ENCODE data around the gene PKP2.

Gene PKP2

DNA sequence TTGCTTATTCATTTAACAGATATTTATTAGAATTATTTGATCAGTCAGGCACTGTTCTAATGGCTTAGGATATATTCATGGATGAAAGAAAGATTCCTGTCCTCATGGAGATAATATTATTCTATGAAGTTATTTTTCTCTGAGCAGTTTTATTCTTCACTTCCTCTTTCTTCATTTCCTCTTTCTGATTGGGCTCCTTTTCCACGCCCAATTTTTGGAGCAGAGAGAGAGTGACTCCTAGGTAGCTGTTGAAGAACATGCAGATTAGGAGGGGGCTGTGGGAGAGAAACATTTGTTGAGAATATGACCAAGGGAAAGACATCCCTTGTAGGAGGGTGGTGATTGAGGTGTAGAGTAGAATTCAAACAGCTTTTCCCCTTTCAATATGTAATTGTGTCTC lies 134.9 kb downstream of the PKP2 start:
- Mint-ChIP-seq H3K9me3 (no peaks in the 10 kb centered on the region), H3K36me3 (no peaks in the 10 kb centered on the region), H3K27ac (peak overlapping the region; percentile 69), H3K4me1 (peaks cover 8% of the 10 kb centered on the region), H3K4me3 (no peak overlapping the region), H3K27me3 (no peaks in the 10 kb centered on the region)
- DNase-seq (ENCODE audit: low spot score in 2 of 2), result peak in 1 of 2 donors; percentile 12
- peak; percentile 83 for ATAC-seq (ENCODE audit: low read depth)

DNA sequence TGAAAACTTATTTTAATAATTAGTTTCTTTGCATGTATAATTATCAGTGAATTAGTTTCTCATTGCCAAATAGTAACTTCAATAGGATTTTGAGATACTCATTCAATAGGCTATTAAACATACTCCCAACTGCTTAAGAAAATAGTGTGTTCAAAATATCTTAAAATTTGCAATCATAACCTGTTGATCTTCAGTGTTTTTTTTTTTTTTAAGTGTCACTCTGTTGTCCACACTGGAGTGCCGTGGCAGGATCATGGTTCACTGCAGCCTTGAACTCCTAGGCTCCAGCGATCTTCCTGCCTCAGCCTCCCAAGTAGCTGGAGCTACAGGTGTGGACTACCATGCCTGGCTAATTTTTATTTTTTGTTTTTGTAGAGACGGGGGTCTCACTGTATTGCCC lies 139.4 kb downstream of the PKP2 start:
- Mint-ChIP-seq H3K27me3 (no peaks in the 10 kb centered on the region), H3K36me3 (peaks cover 5% of the 10 kb centered on the region), H3K27ac (no peak overlapping the region), H3K4me3 (no peak overlapping the region), H3K4me1 (peaks cover 16% of the 10 kb centered on the region), H3K9me3 (no peaks in the 10 kb centered on the region)
- DNase-seq (ENCODE audit: low spot score in 2 of 2), result no peak
- no peak for ATAC-seq (ENCODE audit: low read depth)

DNA sequence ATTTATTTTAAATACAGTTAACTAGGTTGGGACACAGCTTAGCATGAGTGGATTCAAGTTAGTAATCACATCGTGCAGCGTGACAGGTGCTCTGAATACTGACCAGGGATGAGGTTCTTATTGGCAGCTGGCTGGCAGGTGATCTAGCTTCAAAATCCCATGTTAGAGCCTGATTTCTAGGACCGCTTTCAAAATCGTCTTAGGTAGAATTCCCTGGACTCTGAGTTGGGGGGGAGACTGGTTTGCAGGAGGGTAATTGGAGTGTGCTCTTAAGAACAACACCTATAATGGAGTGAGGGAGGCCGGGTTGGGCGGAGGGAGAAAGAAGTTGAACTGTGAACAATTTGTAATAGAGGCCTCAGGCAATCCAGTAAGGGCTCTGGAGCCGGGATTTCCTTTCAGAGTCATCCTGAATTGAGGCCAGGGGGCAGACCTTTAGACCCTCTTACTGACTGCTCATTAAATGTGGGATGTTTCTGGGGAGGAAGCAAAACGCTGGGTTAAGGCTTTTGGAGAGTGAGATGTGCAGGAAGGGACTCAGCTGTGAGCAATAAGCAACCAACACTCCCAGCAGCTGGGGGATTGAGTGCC lies 140.0 kb downstream of the PKP2 start:
- peaks cover 7% of the 10 kb centered on the region for H3K36me3 Mint-ChIP-seq
- H3K27ac Mint-ChIP-seq, result peak overlapping the region; percentile 88
- no peaks in the 10 kb centered on the region for H3K9me3 Mint-ChIP-seq
- DNase-seq (ENCODE audit: low spot score in 2 of 2) (no peak), ATAC-seq (ENCODE audit: low read depth) (no peak)
- no peaks in the 10 kb centered on the region for H3K27me3 Mint-ChIP-seq
- peaks cover 10% of the 10 kb centered on the region for H3K4me1 Mint-ChIP-seq
- peak overlapping the region; percentile 91 for H3K4me3 Mint-ChIP-seq

DNA sequence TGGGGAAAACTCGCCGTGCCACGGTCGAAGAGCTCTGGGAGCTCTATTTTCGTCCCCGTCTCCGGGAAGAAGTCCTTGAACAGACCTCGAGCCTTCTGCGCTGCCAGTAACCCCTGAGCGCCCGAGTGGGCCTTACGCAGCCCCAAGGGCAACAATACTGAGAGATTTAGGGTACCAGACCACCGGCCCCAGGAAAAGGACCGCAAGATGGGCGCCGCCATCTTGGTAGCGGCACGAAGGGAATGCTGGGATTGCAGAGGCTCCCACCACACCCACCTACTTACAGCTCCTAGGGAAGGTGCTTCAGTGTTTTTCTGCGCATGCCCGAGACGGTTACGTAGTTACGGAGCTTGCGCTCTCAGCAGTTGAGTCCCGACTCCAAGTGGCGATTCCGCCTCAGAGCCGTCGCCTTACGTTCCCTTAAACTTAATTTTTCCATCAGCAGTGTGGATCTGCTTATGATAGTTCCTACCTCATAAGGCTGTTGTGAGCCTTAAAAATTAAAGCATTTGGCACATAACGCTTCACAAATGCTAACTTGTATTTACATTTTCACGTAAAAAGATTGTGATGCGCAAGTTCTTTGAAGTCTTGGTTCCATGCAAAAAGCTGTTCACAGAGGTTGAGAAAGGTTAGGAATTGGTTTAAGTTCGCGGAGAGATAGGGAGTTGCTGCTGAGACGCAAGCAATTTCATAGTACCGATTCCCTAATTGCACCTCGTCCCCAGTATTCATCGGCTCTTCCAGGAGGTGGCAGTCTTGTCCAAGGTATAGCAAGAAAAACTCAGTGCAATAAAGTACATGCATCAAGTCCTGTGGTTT lies 140.7 kb downstream of the PKP2 start, which contains the start of gene YARS2:
YARS2 (minus strand) TSS at position 244 of the 822 bp plus-strand sequence; CDS start at position 221, 23 bp downstream.
- H3K27me3 Mint-ChIP-seq, result no peaks in the 10 kb centered on the region
- peak within 1 kb of the TSS; percentile 91 for H3K4me3 Mint-ChIP-seq
- no peaks in the 10 kb centered on the region for H3K9me3 Mint-ChIP-seq
- H3K4me1 Mint-ChIP-seq, result peaks cover 8% of the 10 kb centered on the region
- ATAC-seq (ENCODE audit: low read depth) (peak; percentile 80), DNase-seq (ENCODE audit: low spot score in 2 of 2) (peak; percentile 71 to 73)
- H3K36me3 Mint-ChIP-seq, result peaks cover 7% of the 10 kb centered on the region
- H3K27ac Mint-ChIP-seq, result peak within 1 kb of the TSS; percentile 88

DNA sequence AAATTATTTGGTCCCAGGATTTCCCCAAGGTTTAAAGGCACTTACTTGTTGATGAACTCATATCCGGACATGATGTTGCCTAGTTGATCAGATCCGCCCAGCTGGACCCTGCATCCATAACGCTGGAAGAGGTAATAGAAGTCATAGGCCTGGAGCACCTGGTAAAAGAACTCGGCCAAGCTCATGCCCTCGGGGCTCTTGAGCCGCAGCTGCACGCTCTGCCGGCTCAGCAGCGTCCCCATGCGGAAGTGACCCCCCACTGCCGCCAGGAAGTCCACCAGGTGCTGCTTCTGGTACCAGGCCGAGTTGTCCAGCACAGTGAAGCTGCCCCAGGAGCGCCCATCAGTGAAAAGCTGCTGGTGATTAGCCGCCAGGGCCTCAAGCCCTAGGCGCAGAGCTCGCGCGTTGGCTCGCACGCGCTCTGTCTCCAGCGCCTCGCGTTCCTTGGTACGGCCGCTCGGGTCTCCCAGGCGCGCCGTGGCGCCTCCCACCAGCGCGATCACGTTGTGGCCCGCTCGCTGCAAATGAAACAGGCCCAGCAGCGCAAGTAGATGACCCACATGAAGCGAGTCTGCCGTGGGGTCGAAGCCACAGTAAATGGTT lies 141.4 kb downstream of the PKP2 start:
- Mint-ChIP-seq H3K4me3 (peak overlapping the region; percentile 91), H3K9me3 (no peaks in the 10 kb centered on the region), H3K27ac (peak overlapping the region; percentile 88), H3K27me3 (no peaks in the 10 kb centered on the region), H3K4me1 (peaks cover 8% of the 10 kb centered on the region), H3K36me3 (peaks cover 9% of the 10 kb centered on the region)
- peak; percentile 67 for ATAC-seq (ENCODE audit: low read depth)
- DNase-seq (ENCODE audit: low spot score in 2 of 2), result peak; percentile 62 to 73

DNA sequence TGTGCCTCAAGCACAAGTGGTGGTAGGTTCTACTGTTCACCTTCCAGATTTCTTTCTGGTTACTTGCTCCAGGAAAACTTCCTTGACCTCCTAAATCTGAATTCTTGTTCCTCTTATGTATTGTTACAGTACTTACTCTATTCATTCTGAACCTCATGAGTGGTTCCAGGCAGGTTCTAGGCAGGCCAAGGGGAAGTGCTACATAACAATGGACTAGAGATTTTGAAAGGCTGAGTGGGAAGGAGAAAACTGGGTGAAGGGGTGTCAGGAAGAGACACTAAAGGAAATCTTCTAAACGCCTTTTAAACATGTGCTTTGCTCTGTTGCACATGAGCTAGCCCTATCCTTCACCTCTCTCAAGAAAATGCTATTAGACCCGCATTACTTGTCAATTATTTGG lies 142.5 kb downstream of the PKP2 start:
- no peaks in the 10 kb centered on the region for H3K9me3 Mint-ChIP-seq
- peaks cover 9% of the 10 kb centered on the region for H3K36me3 Mint-ChIP-seq
- H3K27ac Mint-ChIP-seq, result peak overlapping the region; percentile 88
- H3K27me3 Mint-ChIP-seq, result no peaks in the 10 kb centered on the region
- DNase-seq (ENCODE audit: low spot score in 2 of 2), result no peak
- peak overlapping the region; percentile 33 for H3K4me3 Mint-ChIP-seq
- ATAC-seq (ENCODE audit: low read depth), result no peak
- H3K4me1 Mint-ChIP-seq, result peaks cover 8% of the 10 kb centered on the region

DNA sequence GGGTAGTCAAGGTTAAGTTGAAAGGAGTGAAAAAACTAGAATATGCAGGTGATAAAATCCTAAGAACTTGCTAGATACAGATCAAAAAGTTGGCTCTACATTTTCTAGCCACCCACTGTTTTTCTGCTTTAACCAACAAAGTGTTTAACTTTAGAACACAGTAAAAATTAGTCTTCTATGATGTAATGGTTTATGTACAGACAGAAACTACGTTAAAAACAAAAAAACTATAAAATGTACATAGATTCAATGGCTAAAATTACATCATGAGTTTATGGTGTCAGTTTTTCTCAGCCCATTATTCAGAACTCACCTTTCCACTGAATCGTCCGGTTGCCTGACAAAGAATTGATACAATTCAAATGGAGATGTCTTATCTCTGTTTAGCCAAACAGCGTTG lies 143.0 kb downstream of the PKP2 start:
- no peaks in the 10 kb centered on the region for H3K27me3 Mint-ChIP-seq
- H3K9me3 Mint-ChIP-seq, result no peaks in the 10 kb centered on the region
- ATAC-seq (ENCODE audit: low read depth) (no peak), DNase-seq (ENCODE audit: low spot score in 2 of 2) (no peak)
- peaks cover 8% of the 10 kb centered on the region for H3K4me1 Mint-ChIP-seq
- no peak overlapping the region for H3K27ac Mint-ChIP-seq
- no peak overlapping the region for H3K4me3 Mint-ChIP-seq
- peaks cover 9% of the 10 kb centered on the region for H3K36me3 Mint-ChIP-seq

DNA sequence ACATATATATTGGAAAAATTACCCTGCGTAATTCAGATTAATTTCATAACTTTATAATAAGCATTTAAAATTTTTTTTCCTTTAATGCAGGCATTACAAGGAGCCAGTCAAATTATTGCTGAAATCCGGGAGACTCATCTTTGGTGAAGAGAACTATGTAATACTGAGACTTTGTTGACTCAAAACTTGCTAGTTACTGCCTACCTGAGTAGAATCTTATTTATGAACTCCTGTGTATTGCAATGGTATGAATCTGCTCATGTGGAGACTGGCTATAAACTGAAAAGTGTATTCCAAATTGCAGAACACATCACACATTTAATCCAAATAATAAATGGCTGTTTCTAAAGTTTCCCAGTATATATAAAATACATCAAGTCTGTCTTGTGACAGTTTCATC lies 153.3 kb downstream of the PKP2 start:
- Mint-ChIP-seq H3K4me1 (peaks cover 6% of the 10 kb centered on the region), H3K27me3 (no peaks in the 10 kb centered on the region), H3K36me3 (peaks cover 26% of the 10 kb centered on the region), H3K27ac (no peak overlapping the region), H3K9me3 (no peaks in the 10 kb centered on the region), H3K4me3 (no peak overlapping the region)
- no peak for DNase-seq (ENCODE audit: low spot score in 2 of 2)
- ATAC-seq (ENCODE audit: low read depth), result no peak

DNA sequence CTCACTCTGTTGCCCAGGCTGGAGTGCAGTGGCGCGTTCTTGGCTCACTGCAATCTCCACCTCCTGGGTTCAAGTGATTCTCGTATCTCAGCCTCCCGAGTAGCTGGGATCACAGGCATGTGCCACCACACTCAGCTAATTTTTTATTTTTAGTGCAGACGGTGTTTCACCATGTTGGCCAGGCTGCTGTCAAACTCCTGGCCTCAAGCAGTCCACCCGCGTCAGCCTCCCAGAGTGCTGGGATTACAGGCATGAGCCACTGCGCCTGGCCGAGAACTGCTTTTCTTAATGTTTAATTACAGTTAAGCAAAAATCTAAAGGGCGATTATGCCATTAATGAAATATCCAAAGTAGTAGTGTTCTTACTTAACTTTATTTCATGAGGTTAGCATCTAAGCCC lies 154.4 kb downstream of the PKP2 start:
- Mint-ChIP-seq H3K4me1 (peaks cover 4% of the 10 kb centered on the region), H3K36me3 (peaks cover 22% of the 10 kb centered on the region)

More for the DNA sequence above, 154.4 kb downstream of the PKP2 start:
- ATAC-seq (ENCODE audit: low read depth), result no peak
- H3K27ac Mint-ChIP-seq, result no peak overlapping the region
- H3K4me3 Mint-ChIP-seq, result no peak overlapping the region
- H3K27me3 Mint-ChIP-seq, result no peaks in the 10 kb centered on the region
- no peaks in the 10 kb centered on the region for H3K9me3 Mint-ChIP-seq
- DNase-seq (ENCODE audit: low spot score in 2 of 2), result no peak

All from memory B cell (primary cell).